Stimulated activated CD4-positive, alpha-beta T cell treated with anti-CD3 and anti-CD28 coated beads, Interleukin-1b, Interleukin-23, amount 100 ng/mL, for 4 hours (primary cell): Measurements from ENCODE around the gene TOMM40.
A peak's percentile ranks its signal among the peaks of the same experiment; 100 is the strongest.
"Not testable (repeated sequence)": the region's sequence is repeated elsewhere in the genome, so short reads cannot be mapped to it uniquely, and the experiment has no call there.

Experiments
- DNase-seq, 2 donors: peaks; one replicate each; pipeline ENCODE4 v3.0.0-alpha.2; 2020; ENCODE audit warnings: low read depth in 2 of 2

The TOMM40 gene

GRCh38 chr19:44871809-44872208, 19.2 kb upstream of the TOMM40 start:
- DNase-seq = no peak

DNA sequence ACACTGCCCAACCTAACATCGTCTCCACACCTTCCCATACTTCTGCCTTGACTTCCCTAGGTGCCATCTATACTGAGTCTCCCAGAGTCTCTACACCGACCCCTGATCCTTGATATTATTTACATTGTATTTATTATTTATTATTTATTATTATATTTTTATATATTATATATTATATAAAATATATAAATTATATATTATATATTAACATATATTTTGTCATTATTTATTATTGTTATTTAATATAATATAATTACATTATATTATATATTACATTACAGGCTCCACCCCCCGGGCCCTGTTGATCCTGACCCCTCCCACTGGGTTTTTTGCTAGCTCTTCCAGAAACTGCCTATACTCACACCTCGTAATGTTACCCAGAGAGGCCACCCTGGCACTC, 18.4 kb upstream of the TOMM40 start:
- DNase-seq = no peak

DNA sequence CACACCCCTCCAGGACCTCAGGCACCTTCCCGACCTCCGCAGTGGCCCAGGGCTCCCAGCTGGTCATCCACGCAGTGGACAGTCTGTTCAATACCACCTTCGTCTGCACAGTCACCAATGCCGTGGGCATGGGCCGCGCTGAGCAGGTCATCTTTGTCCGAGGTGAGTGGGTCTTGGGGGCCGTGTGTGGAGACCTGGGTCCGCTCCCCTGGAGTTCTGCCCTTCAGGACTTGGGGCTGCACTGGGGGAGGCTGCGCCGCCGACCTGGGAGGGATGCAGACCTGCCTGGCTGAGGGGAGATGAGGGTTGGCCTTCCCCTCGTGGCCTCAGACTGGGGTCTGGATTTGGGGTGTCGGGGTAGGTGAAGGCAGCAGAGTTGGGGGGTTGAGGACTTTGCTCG, 16.7 kb upstream of the TOMM40 start:
- no peak for DNase-seq

GRCh38 chr19:44875666-44876451, 15.2 kb upstream of the TOMM40 start:
- no peak for DNase-seq

DNA sequence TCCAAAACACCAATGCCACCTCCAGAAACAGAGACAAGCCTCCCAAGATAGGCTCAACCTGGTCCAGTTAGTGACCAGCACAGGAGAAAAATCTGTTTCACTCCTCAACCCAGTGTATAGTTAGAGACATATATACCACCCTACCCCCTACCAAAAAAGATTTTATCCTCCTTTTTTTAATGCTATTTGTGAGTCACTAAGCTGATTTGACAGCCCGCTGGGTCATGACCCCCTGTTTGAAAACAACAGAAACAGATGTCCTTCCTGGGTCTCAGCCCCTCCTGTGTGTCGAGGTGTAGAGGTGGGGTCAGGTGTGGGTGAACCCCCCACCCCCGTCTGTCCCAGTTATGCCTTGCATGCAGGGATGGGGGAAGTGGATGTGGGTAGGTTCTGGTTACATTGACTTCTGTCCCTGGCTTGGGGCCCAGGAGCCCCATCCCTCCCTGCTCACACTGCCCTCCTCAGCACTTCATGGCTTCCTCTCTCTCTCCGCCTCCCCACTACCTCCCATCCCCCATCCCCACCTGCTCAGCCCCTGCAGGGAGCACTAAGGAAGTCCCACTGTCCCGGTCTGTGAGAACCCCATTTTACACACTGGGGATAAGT, 14.0 kb upstream of the TOMM40 start:
- DNase-seq = no peak

DNA sequence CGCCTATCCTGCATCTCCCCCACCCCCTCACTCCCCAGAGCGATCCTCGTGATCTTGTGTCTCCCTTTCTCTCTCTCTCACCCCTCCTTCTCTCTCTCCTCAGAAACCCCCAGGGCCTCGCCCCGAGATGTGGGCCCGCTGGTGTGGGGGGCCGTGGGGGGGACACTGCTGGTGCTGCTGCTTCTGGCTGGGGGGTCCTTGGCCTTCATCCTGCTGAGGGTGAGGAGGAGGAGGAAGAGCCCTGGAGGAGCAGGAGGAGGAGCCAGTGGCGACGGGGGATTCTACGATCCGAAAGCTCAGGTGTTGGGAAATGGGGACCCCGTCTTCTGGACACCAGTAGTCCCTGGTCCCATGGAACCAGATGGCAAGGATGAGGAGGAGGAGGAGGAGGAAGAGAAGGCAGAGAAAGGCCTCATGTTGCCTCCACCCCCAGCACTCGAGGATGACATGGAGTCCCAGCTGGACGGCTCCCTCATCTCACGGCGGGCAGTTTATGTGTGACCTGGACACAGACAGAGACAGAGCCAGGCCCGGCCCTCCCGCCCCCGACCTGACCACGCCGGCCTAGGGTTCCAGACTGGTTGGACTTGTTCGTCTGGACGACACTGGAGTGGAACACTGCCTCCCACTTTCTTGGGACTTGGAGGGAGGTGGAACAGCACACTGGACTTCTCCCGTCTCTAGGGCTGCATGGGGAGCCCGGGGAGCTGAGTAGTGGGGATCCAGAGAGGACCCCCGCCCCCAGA, 12.8 kb upstream of the TOMM40 start:
- no peak for DNase-seq

DNA sequence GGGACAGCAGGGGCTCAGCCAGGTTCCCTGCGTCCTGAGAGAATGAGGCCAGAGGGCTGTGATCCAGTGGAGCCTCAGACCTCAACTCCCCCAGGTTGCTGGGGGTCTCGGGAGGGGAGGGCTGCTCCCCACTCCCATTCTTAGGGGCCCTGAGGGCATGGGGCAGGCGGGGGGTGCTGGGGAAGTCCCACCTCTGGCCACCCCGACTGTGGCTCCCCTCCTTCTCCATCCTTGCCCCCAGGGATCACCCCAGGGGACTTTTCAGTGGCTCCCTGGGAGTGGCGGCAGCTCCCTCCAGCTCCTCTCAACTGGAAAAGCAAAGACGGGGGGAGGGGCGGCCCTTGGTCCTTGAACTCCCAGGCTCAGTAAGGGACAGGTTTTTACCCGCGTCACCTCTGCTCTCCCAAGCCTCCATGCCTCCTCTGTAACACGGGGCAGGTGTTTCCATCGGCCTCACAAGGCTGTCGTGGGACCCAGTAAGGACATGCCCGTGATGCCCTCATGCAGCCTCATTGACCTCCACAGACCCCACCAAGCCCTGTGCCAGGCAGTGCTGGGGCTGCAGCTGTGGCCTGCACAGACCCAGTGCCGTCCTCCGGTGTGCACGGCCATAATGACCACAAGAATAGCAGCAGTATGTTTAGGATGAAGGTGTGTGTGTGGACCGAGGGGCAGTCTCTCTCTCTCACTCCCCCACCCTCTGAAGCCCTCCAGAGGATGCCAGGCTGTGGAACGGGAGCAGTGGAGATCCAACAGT, 11.6 kb upstream of the TOMM40 start:
- DNase-seq = no peak

DNA sequence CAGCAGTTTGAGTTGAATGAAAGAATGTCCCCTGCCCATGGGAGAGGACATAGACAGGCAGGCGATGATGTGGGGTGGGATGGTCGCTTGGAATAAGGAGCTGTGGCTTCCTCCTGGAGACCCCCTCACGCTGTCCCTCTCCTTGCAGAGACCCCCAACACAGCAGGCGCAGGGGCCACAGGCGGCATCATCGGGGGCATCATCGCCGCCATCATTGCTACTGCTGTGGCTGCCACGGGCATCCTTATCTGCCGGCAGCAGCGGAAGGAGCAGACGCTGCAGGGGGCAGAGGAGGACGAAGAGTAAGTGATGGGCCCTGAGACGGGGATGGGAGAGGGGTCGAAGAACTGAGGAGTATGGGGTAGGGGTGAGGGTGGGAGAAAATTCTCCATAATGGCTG, 9.0 kb upstream of the TOMM40 start:
- no peak for DNase-seq

- not testable (repeated sequence) for DNase-seq
These were observed 8.2 kb upstream of the TOMM40 start for GRCh38 chr19:44882619-44883397.

DNA sequence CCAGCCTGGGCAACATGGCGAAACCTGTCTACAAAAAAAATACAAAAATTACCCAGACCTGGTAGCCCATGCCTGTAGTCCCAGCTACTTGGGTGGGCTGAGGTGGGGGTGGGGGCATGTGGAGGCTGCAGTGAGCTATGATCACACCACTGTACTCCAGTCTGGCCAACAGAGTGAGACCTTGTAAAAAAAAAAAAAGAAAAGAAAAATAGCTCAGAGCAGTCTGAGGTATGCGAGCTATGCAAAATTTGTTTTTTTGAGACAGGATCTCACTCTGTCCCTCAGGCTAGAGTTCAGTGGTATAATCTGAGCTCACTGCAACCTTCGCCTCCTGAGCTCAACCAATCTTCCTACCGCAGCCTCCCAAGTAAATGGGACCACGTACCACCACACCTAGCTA, 7.1 kb upstream of the TOMM40 start:
- no peak for DNase-seq

DNA sequence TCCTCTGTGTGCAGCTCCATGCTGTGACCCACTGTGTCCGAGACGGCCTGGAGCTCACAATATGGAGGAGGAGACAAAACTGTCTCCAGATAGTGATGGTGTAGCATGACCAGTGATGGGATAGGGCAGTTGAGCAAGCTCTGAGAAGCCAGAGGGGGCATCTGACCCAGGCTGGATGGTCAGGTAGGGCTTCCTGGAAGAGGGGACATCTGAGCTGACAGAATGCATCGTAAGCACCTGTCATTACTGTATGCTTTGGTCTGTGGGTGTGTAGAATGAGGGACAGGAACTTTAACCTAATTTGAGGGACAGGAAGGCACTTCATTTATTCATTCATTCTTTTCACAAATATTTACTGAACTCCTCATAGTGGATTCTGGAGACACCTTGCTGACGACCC, 6.5 kb upstream of the TOMM40 start:
- DNase-seq = no peak

DNA sequence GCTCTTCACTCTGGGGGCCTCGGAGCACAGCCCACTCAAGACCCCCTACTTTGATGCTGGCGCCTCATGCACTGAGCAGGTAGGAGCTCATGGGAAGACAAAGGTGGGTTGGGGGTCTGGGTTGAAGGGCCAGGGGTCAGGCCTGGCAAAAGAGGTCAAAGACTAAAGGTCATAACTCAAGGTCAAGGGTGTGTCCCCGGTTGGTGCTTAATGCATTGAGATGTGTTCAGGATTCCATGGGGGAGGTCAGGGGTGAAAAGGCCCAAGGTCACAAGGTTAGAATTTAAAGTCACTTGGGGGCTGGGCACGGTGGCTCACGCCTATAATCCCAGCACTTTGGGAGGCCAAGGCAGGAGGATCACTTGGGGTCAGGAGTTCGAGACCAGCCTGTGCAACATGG, 4.9 kb upstream of the TOMM40 start:
- DNase-seq = no peak

DNA sequence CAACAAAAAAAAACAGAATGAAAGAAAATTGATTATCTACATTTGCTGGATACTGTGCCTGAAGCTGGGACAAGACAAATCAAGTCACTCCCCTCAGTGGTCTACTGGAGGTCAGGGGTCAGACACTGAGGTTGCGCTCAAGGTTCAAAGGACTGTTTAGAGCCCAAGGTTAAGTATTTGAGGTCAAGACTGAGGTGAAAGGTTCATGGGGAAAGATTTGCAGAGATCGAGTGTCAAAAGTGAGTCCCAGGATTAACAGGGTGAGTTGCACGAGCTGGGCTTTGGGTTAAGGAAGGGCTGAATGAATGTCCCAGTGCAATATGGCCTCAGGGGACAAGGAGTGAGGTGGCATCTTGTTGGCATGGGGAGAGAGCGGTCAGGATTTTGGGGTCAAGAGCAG, 3.4 kb upstream of the TOMM40 start:
- DNase-seq = no peak

GRCh38 chr19:44888335-44888734, 2.7 kb upstream of the TOMM40 start:
- not testable (repeated sequence) for DNase-seq

DNA sequence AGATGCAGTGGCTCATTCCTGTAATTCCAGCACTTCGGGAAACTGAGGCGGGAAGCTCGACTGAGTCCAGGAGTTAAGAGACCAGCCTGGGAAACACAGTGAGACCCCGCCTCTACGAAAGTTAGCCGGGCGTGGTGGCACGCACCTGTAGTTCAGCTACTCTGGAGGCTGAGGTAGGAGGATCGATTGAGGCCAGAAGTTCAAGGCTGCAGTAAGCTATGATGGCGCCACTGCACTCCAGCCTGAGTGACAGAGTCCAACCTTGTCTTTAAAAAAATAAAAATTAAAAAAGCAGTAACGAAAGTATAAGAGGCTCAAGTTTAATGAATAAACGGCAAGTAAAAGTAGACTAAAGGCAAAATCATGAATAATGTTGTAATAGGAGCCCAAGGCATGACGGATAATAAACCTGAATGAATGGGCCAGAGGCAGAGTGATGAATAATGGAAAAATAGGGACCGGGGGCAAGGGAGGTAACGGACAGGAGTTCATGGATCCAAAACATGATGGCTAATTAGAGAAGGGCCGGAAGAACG, 1.2 kb upstream of the TOMM40 start:
- DNase-seq = no peak

- peak in 1 of 2 donors; percentile 99 for DNase-seq
These were observed 563 bp upstream of the TOMM40 start for GRCh38 chr19:44890366-44891015.

DNA sequence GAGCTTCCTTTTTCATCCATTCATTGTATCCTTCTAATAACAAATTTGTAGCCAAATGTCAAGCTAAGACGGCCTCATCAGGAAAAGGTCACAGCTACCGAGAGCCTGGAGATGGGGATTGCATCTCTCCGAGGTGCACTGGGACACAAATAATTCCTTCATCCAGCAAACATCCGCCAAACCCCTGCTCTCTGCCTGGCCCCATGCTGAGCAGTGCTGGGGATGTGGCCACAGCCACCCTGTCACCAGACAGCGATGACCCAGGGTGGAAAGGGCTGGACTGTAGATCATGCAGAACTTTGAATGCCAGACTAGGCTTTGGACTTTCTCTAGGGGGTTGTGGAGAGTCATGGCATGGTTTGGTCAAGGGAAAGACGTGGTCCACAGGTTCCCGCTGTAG, 1.9 kb downstream of the TOMM40 start:
- DNase-seq = no peak

DNA sequence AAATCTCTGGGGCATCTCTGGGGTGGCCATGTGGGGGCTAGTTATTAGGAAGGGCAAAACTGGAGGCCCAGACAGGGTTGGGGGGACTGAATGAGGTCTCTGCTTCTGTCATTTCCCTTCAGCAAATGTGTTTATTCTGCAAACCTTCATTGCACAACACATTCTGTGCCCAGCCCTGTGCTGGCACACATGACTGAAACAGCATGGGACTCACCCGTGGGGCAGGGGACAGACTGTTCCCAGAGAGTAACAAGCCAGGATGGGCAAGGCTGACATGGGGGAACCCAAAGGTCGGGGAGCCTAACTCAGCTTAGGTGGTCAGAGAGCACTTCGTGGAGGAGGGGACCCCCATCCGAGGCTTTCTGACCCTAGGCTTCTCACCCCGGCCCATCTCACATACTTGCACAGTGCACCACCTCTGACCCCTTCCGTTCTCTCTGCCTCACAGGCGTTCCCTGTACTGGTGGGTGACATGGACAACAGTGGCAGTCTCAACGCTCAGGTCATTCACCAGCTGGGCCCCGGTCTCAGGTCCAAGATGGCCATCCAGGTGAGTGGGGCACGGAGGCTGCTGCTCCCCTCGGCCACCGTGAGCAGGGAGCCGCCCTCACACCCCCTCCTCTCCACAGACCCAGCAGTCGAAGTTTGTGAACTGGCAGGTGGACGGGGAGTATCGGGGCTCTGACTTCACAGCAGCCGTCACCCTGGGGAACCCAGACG, 2.4 kb downstream of the TOMM40 start:
- no peak for DNase-seq

DNA sequence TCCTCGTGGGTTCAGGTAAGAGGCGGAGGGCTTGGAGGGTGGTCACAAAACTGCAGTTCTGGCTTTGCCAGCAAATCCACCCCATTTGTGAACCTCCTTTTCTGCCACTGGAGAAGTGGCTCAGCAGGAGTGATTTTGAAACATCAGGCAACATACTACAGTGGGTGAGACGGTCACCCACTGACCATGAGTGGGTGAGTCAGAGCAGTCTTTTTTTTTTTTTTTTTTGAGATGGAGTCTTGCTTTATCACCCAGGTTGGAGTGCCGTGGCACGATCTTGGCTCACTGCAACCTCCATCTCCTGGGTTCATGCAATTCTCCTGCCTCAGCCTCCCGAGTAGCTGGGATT, 3.0 kb downstream of the TOMM40 start:
- no peak for DNase-seq

GRCh38 chr19:44894946-44895345, 3.9 kb downstream of the TOMM40 start:
- no peak for DNase-seq
